B cell (primary cell): ENCODE measurements around the gene LMO3. TPM values are rescaled to one million over a fixed set of nuclear protein-coding genes. Genes with fewer than 3 reads are reported as not detected.

Experiments
- ATAC-seq: fragments of 200-7000 bp; cut with Tn5 transposase; one replicate; pipeline ENCODE4 v1.10.0; 2021; ENCODE audit warnings: low read depth, mild to moderate bottlenecking, moderate number of reproducible peaks, moderate library complexity
- CTCF ChIA-PET: fragments of 350-600 bp; sonication (Branson Sonifier 250); formaldehyde crosslinking; loops from one replicate; lab custom pipeline; 2021; ENCODE audit warnings: antibody characterized with exemption, inconsistent platforms; lab: Charles Lee
- POLR2A ChIA-PET: fragments of 350-600 bp; sonication (Branson Sonifier 250); formaldehyde crosslinking; loops from one replicate; lab custom pipeline; 2021; ENCODE audit warnings: antibody characterized with exemption; lab: Charles Lee
- DNase-seq: peaks from one replicate; pipeline ENCODE4 v3.0.0; 2013
- H2AFZ ChIP-seq: 2 replicates; pipeline ENCODE4 v1.6.1; 2012; ENCODE audit warnings: mild to moderate bottlenecking, low read depth, low read length; ENCODE audit not compliant: insufficient read depth, poor library complexity, severe bottlenecking
- H3K27ac ChIP-seq, 2 donors: 1 replicate in 1 of 2; 2 replicates in 1 of 2; pipeline ENCODE4 v1.5.1; 2012 to 2013; ENCODE audit warnings: low read length in 2 of 2, mild to moderate bottlenecking in 2 of 2, moderate library complexity in 1 of 2
- H3K27me3 ChIP-seq, 4 experiments: fragments of 200-600 bp in 1 of 4; sonication (generic) in 1 of 4; replicated peaks in 1 of 4; 1 replicate in 2 of 4; 2 replicates in 2 of 4; pipeline versions ENCODE4 v1.6.1 to v1.7.0; 2013 to 2016; ENCODE audit warnings: low read length in 3 of 4, mild to moderate bottlenecking in 2 of 4, mixed read lengths in 1 of 4, moderate library complexity in 1 of 4; ENCODE audit not compliant: insufficient read depth in 4 of 4, control insufficient read depth in 3 of 4; ENCODE audit errors: control extremely low read depth in 1 of 4
- H3K36me3 ChIP-seq, 2 experiments: replicated peaks in 1 of 2; 1 replicate in 1 of 2; 2 replicates in 1 of 2; pipeline versions ENCODE4 v1.6.1 to v1.7.1; 2013; ENCODE audit warnings: low read length in 1 of 2; ENCODE audit not compliant: insufficient read depth in 2 of 2, control insufficient read depth in 1 of 2; ENCODE audit errors: control extremely low read depth in 1 of 2, extremely low read depth in 1 of 2
- H3K4me1 ChIP-seq, 2 donors: fragments of 200-600 bp in 1 of 2; sonication (generic) in 1 of 2; 1 replicate in 1 of 2; 2 replicates in 1 of 2; pipeline versions ENCODE4 v1.5.1 to v1.6.1; 2013 to 2017; ENCODE audit warnings: low read length in 2 of 2; ENCODE audit not compliant: control insufficient read depth in 2 of 2, insufficient read depth in 2 of 2
- H3K4me2 ChIP-seq: replicated peaks from 2 replicates; pipeline ENCODE3; 2012; ENCODE audit warnings: mild to moderate bottlenecking, low read depth, low read length; ENCODE audit not compliant: poor library complexity, severe bottlenecking
- H3K4me3 ChIP-seq, 5 experiments: fragments of 200-600 bp in 1 of 5; sonication (generic) in 1 of 5; 1 replicate in 3 of 5; 2 replicates in 2 of 5; pipeline versions ENCODE4 v1.5.1 to v1.7.0; 2011 to 2016; ENCODE audit warnings: low read length in 4 of 5, mild to moderate bottlenecking in 4 of 5, low read depth in 2 of 5, control low read depth in 1 of 5, moderate library complexity in 1 of 5; ENCODE audit not compliant: insufficient read depth in 1 of 5; ENCODE audit errors: control extremely low read depth in 1 of 5, extremely low read depth in 1 of 5
- H3K79me2 ChIP-seq: fragments of 200-600 bp; sonication (generic); one replicate; pipeline ENCODE4 v1.6.0; 2016; ENCODE audit warnings: low read length; ENCODE audit not compliant: control insufficient read depth, insufficient read depth
- H3K9ac ChIP-seq: fragments of 200-600 bp; sonication (generic); 2 replicates; pipeline ENCODE4 v1.6.1; 2017; ENCODE audit warnings: mild to moderate bottlenecking, low read length, moderate library complexity
- H3K9me3 ChIP-seq, 3 donors: one replicate each; pipeline versions ENCODE4 v1.6.1 to v1.7.1; 2013; ENCODE audit warnings: low read length in 2 of 3; ENCODE audit not compliant: control insufficient read depth in 2 of 3, insufficient read depth in 1 of 3; ENCODE audit errors: control extremely low read depth in 1 of 3
- H4K20me1 ChIP-seq: 2 replicates; pipeline ENCODE4 v1.6.0; 2012; ENCODE audit warnings: mild to moderate bottlenecking, low read length; ENCODE audit not compliant: insufficient read depth, control insufficient read depth, poor library complexity, severe bottlenecking
- H3K27ac Mint-ChIP-seq: one replicate; pipeline ENCODE4 v1.8.0; 2021; ENCODE audit warnings: mixed read lengths
- H3K27me3 Mint-ChIP-seq: one replicate; pipeline ENCODE4 v1.8.0; 2021; ENCODE audit warnings: mixed read lengths
- H3K4me1 Mint-ChIP-seq: one replicate; pipeline ENCODE4 v1.8.0; 2021; ENCODE audit warnings: mixed read lengths
- H3K4me3 Mint-ChIP-seq: one replicate; pipeline ENCODE4 v1.8.0; 2021; ENCODE audit warnings: mixed read lengths
- H3K9me3 Mint-ChIP-seq: one replicate; pipeline ENCODE4 v1.8.0; 2022; ENCODE audit warnings: mixed read lengths; ENCODE audit not compliant: insufficient read depth
- CTCF ChIP-seq: fragments of 200-600 bp; IDR thresholded peaks from one replicate; pipeline ENCODE4 v1.8.0; 2022; ENCODE audit warnings: antibody characterized with exemption, mild to moderate bottlenecking
- EZH2 ChIP-seq: IDR thresholded peaks from 2 replicates; pipeline ENCODE4 v1.6.1; 2012; ENCODE audit warnings: borderline replicate concordance, low read depth, mild to moderate bottlenecking, moderate library complexity, low read length; ENCODE audit not compliant: insufficient read depth, poor library complexity, severe bottlenecking
- WGBS: methylation state at CpG from one replicate; pipeline ENCODE4 v1.1.5; 2013; ENCODE audit warnings: missing lambda C conversion rate; ENCODE audit not compliant: insufficient coverage; 5-methylcytosine and 5-hydroxymethylcytosine counted together
- intact Hi-C: fragments of 100-400 bp; cut with micrococcal nuclease; formaldehyde crosslinking; loops from one replicate; pipeline ENCODE4 v1.10.0; 2022
- polyA plus RNA-seq: library from polyadenylated mRNA; depleted of rRNA; stranded (reverse); fragments of >200 nt; gene quantifications from 2 replicates; pipeline ENCODE4 v1.2.3, GENCODE V29; 2012
- total RNA-seq, 2 donors: library from RNA; stranded (reverse); fragments of 120-200 nt in 1 of 2; gene quantifications; 1 replicate in 1 of 2; 2 replicates in 1 of 2; pipeline versions ENCODE4 v1.2.3 to v1.2.4, GENCODE V29; 2013 to 2022

LMO3 gene
- total and polyA plus RNA-seq, 2 donors (not counting 1 experiment from before 2014, with no cell fraction given), result not detected

GRCh38 chr12:16564675-16565074 lies 41.3 kb downstream of the LMO3 start:
- no peak overlapping the region for H3K4me3 Mint-ChIP-seq
- Histone ChIP-seq H3K36me3 (no peaks in the 10 kb centered on the region), H3K9me3 (no peaks in the 10 kb centered on the region), H3K27ac (no peak overlapping the region), H3K9ac (no peak overlapping the region), H3K4me1 (no peaks in the 10 kb centered on the region), H3K27me3 (no peaks in the 10 kb centered on the region), H3K79me2 (no peaks in the 10 kb centered on the region), H3K4me3 (no peak overlapping the region), H2AFZ (no peak overlapping the region), H3K4me2 (no peak overlapping the region), H4K20me1 (no peaks in the 10 kb centered on the region)
- no peaks in the 10 kb centered on the region for H3K27me3 Mint-ChIP-seq
- ChIA-PET POLR2A (no interaction called here), CTCF (no interaction called here)
- TF ChIP-seq CTCF (no peak), EZH2 (no peak)
- DNase-seq (no peak), ATAC-seq (no peak)
- no peaks in the 10 kb centered on the region for H3K9me3 Mint-ChIP-seq
- no peak overlapping the region for H3K27ac Mint-ChIP-seq
- no peaks in the 10 kb centered on the region for H3K4me1 Mint-ChIP-seq
- intact Hi-C loops, result no loop called here
- no CpG with 5 or more reads among the region's 1 CpG for WGBS

DNA sequence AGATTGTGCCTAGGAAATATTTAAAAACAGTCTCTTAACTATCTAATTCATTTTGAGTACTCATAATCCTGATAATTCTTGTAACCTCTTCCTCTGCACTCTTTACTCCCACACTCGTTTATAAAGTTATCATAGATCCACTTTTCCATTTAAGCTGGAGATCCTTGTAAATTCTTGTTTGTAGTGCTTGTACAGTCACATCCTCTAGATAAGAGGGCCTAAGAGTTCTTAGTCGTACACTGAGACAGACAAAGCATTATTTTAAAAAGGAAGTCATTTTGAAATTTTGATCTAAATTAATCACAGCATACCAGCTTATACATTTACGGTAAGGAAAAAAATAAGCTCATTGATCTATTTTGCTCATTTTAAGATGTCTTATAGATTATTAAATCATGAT lies 42.5 kb downstream of the LMO3 start:
- Histone ChIP-seq H3K9me3 (no peaks in the 10 kb centered on the region), H3K4me3 (no peak overlapping the region), H4K20me1 (no peaks in the 10 kb centered on the region), H3K4me1 (no peaks in the 10 kb centered on the region), H3K27ac (no peak overlapping the region), H3K36me3 (no peaks in the 10 kb centered on the region), H3K27me3 (no peaks in the 10 kb centered on the region), H3K4me2 (no peak overlapping the region), H3K9ac (no peak overlapping the region), H2AFZ (no peak overlapping the region), H3K79me2 (no peaks in the 10 kb centered on the region)
- no CpG with 5 or more reads among the region's 3 CpGs for WGBS
- DNase-seq, result no peak
- Mint-ChIP-seq H3K27ac (no peak overlapping the region), H3K4me3 (no peak overlapping the region), H3K27me3 (no peaks in the 10 kb centered on the region), H3K9me3 (no peaks in the 10 kb centered on the region), H3K4me1 (no peaks in the 10 kb centered on the region)
- POLR2A ChIA-PET, result no interaction called here
- no peak for ATAC-seq
- intact Hi-C loops, result no loop called here
- CTCF ChIA-PET, result no interaction called here
- TF ChIP-seq EZH2 (no peak), CTCF (no peak)
